K562 (cell line): ENCODE data around the gene MBOAT2. TPM values are rescaled to one million over a fixed set of nuclear protein-coding genes. Genes with fewer than 3 reads are reported as not detected.

Experiments
- ARID1B ChIP-seq: fragments of 450-650 bp; IDR thresholded peaks from 2 replicates; pipeline ENCODE4 v1.6.1; 2016; ENCODE audit warnings: antibody characterized with exemption, mild to moderate bottlenecking, inconsistent platforms
- BHLHE40 ChIP-seq: IDR thresholded peaks from 2 replicates; pipeline ENCODE4 v1.6.1; 2011; ENCODE audit warnings: low read length, improper control_type of control experiment
- CBFA2T2 ChIP-seq: fragments of 450-650 bp; conservative IDR thresholded peaks from 2 replicates; pipeline ENCODE4 v1.6.1; 2017; ENCODE audit warnings: mild to moderate bottlenecking
- DNMT1 ChIP-seq: fragments of 450-650 bp; IDR thresholded peaks from 2 replicates; pipeline ENCODE4 v1.6.1; 2016; ENCODE audit warnings: antibody characterized with exemption, mild to moderate bottlenecking
- EP300 ChIP-seq: IDR thresholded peaks from 2 replicates; pipeline ENCODE4 v1.6.1; 2012; ENCODE audit warnings: low read length, improper control_type of control experiment
- L3MBTL2 ChIP-seq: fragments of 450-650 bp; IDR thresholded peaks from 2 replicates; pipeline ENCODE4 v1.6.1; 2016; ENCODE audit warnings: mild to moderate bottlenecking, moderate library complexity
- SAFB2 ChIP-seq: fragments of 200-400 bp; formaldehyde crosslinking; IDR thresholded peaks from 2 replicates; pipeline ENCODE4 v1.6.1; 2018; ENCODE audit warnings: borderline replicate concordance, low read length, low read depth, moderate library complexity; ENCODE audit not compliant: severe bottlenecking
- TCF3 ChIP-seq: sonication (generic); formaldehyde crosslinking; IDR thresholded peaks from 2 replicates; pipeline ENCODE4 v1.4.0; 2020; ENCODE audit warnings: mild to moderate bottlenecking, missing genetic modification reagents
- WHSC1 ChIP-seq: IDR thresholded peaks from one replicate; pipeline ENCODE4 v1.6.1; 2012; ENCODE audit warnings: low read length, control low read depth, inconsistent platforms
- ZNF133 ChIP-seq: fragments of 250-450 bp; sonication (Bioruptor Pico); IDR thresholded peaks from 2 replicates; pipeline ENCODE4 v1.4.0; 2020; ENCODE audit warnings: mild to moderate bottlenecking
- ZNF217 ChIP-seq: sonication (generic); formaldehyde crosslinking; IDR thresholded peaks from 2 replicates; pipeline ENCODE4 v1.8.0; 2022; ENCODE audit warnings: mild to moderate bottlenecking, missing genetic modification reagents
- polyA plus RNA-seq, 8 experiments: library from polyadenylated mRNA; depleted of rRNA in 4 of 8; stranded (reverse) in 5 of 8; unstranded in 3 of 8; fragments of >200 nt; fragmentation: Nextera tagmentation in 2 of 8; fragmentation: Illumina TruSeq in 1 of 8; extraction: Ambion mirVana in 2 of 8; extraction: Trizol in 1 of 8; gene quantifications; 2 replicates each; pipeline versions ENCODE4 v1.2.1 to v1.2.3, GENCODE V29; 2011 to 2014; ENCODE audit warnings: inconsistent platforms in 1 of 8, missing spikeins in 1 of 8
- total RNA-seq, 7 experiments: library from RNA; depleted of rRNA in 6 of 7; stranded (reverse); fragments of >200 nt in 6 of 7; fragmentation: Illumina TruSeq in 2 of 7; extraction: Trizol in 2 of 7; gene quantifications; 2 replicates each; pipeline versions ENCODE4 v1.2.1 to v1.2.3, GENCODE V29; 2011 to 2021; ENCODE audit warnings: low replicate concordance in 1 of 7
- TF ChIP-seq, protein P1 (sequence below), 2 experiments: fragments of 450-650 bp; conservative IDR thresholded peaks; 2 replicates each; pipeline ENCODE4 v1.6.1; 2017; ENCODE audit warnings: mild to moderate bottlenecking in 2 of 2, moderate library complexity in 2 of 2
- TF ChIP-seq, protein P2 (sequence below): fragments of 450-650 bp; formaldehyde crosslinking; IDR thresholded peaks from 2 replicates; pipeline ENCODE4 v1.4.0; 2022; ENCODE audit warnings: mild to moderate bottlenecking, moderate library complexity

MBOAT2 gene
- total and polyA plus RNA-seq, 9 of the 15 experiments (the other 6 are each of a cell fraction or from before 2014, with no cell fraction given): 8.4 to 122 (median 27.6) TPM

DNA sequence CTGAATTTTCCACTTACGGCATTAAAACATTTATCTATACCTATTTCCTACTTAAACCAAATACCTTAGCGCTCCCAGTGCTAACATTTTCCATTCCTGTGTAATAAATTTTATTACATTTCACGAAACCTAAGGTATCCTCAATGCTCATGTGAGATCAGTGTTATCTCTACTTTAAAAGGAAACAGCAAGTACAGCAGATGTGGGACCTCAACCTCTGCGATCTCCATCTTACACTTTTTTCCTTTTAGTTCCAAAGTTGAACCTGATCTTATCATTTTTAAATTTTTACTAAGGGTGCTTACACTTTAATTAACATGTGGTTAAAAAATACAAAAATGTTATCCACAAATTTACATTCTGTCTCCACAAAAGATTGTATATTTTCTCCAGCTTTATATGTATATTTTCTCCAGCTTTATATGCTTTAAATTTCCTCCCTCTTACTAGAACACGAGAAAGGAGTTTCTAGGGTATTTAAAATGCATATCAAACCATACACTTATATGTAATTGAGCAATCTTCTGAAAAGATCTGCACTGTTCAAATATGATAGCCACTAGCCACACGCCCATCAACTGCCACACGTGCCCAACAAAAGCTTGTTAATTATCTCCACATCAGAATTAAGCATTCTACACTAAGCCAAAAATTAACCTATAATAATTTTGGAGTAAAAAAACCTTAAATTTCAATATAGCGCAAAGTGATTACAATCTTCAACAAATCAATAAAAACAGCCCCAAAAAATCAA is 38.1 kb downstream of the MBOAT2 start (continued):
- TF ChIP-seq SAFB2 (no peak), ZNF217 (CRISPR knock-in tag) (no peak), TCF3 (CRISPR knock-in tag) (peak; percentile 26; the same call in 1 of the 2 replicates), L3MBTL2 (no peak), ARID1B (peak; percentile 69), ZNF133 (CRISPR knock-in tag) (no peak), EP300 (peak; percentile 67), WHSC1 (no peak), DNMT1 (no peak), CBFA2T2 (0 out of 2 replicates have a peak, but pooled peaks have one; percentile 38), BHLHE40 (peak; percentile 78)
- TF ChIP-seq, protein P1, sequence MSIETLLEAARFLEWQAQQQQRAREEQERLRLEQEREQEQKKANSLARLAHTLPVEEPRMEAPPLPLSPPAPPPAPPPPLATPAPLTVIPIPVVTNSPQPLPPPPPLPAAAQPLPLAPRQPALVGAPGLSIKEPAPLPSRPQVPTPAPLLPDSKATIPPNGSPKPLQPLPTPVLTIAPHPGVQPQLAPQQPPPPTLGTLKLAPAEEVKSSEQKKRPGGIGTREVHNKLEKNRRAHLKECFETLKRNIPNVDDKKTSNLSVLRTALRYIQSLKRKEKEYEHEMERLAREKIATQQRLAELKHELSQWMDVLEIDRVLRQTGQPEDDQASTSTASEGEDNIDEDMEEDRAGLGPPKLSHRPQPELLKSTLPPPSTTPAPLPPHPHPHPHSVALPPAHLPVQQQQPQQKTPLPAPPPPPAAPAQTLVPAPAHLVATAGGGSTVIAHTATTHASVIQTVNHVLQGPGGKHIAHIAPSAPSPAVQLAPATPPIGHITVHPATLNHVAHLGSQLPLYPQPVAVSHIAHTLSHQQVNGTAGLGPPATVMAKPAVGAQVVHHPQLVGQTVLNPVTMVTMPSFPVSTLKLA (conservative IDR thresholded peaks at IDR 0.05): 0 out of 4 replicates have a peak, but pooled peaks have one; percentile 19 to 38
- TF ChIP-seq, protein P2, sequence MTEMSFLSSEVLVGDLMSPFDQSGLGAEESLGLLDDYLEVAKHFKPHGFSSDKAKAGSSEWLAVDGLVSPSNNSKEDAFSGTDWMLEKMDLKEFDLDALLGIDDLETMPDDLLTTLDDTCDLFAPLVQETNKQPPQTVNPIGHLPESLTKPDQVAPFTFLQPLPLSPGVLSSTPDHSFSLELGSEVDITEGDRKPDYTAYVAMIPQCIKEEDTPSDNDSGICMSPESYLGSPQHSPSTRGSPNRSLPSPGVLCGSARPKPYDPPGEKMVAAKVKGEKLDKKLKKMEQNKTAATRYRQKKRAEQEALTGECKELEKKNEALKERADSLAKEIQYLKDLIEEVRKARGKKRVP (CRISPR knock-in tag): no peak
